Ishikawa (cell line): ENCODE measurements around the gene FAM50A.
A peak's percentile ranks its signal among the peaks of the same experiment; 100 is the strongest.

Experiments
- CEBPB ChIP-seq: IDR thresholded peaks from 2 replicates; pipeline ENCODE4 v1.6.1; 2012
- CREB1 ChIP-seq: IDR thresholded peaks from 2 replicates; pipeline ENCODE4 v1.6.1; 2012; ENCODE audit warnings: low read depth
- EGR1 ChIP-seq: IDR thresholded peaks from 2 replicates; pipeline ENCODE4 v1.6.1; 2012
- EP300 ChIP-seq: IDR thresholded peaks from 2 replicates; pipeline ENCODE4 v1.6.1; 2012; ENCODE audit warnings: borderline replicate concordance
- FOXM1 ChIP-seq: IDR thresholded peaks from 2 replicates; pipeline ENCODE4 v1.6.1; 2012; ENCODE audit warnings: low read depth, borderline replicate concordance
- NFIC ChIP-seq: IDR thresholded peaks from 2 replicates; pipeline ENCODE4 v1.6.1; 2012
- RAD21 ChIP-seq: IDR thresholded peaks from 2 replicates; pipeline ENCODE4 v1.6.1; 2012; ENCODE audit warnings: low read depth
- TAF1 ChIP-seq: IDR thresholded peaks from 2 replicates; pipeline ENCODE4 v1.6.1; 2012; ENCODE audit warnings: low read depth, mild to moderate bottlenecking
- TCF12 ChIP-seq: IDR thresholded peaks from 2 replicates; pipeline ENCODE4 v1.6.1; 2012; ENCODE audit warnings: low read depth
- TEAD4 ChIP-seq: IDR thresholded peaks from 2 replicates; pipeline ENCODE4 v1.6.1; 2012
- YY1 ChIP-seq: IDR thresholded peaks from 2 replicates; pipeline ENCODE4 v1.6.1; 2012; ENCODE audit warnings: low read depth
- ZBTB7A ChIP-seq: IDR thresholded peaks from 2 replicates; pipeline ENCODE4 v1.6.1; 2012; ENCODE audit warnings: low read depth
- TF ChIP-seq, protein P1 (sequence below): IDR thresholded peaks from 2 replicates; pipeline ENCODE4 v1.6.1; 2012; ENCODE audit warnings: low read depth, mild to moderate bottlenecking
- TF ChIP-seq, protein P2 (sequence below): IDR thresholded peaks from 2 replicates; pipeline ENCODE4 v1.6.1; 2012
- TF ChIP-seq, protein P3 (sequence below): IDR thresholded peaks from 2 replicates; pipeline ENCODE4 v1.6.1; 2012

Gene FAM50A

DNA sequence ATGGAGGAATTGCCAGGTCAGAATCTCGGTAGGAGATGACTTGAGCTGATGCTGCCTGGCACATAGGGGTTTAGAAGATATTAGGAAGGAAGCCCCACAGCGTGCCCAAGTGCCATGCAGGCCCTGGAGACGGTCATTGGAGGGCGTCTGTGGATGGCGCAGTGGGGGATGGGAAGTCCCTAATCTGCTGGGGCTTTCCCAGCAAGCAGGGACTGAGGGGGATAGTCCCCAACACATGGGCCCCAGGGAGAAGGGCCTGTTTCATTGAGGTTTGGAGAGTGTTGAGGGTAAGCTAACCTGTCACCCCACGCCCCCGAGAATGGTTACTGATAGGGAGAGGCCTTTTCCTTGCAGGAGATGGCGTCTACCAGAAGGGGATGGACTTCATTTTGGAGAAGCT is 24.8 kb upstream of the FAM50A start:
- TF ChIP-seq EGR1 (no peak), TCF12 (no peak), CREB1 (no peak), FOXM1 (no peak)

DNA sequence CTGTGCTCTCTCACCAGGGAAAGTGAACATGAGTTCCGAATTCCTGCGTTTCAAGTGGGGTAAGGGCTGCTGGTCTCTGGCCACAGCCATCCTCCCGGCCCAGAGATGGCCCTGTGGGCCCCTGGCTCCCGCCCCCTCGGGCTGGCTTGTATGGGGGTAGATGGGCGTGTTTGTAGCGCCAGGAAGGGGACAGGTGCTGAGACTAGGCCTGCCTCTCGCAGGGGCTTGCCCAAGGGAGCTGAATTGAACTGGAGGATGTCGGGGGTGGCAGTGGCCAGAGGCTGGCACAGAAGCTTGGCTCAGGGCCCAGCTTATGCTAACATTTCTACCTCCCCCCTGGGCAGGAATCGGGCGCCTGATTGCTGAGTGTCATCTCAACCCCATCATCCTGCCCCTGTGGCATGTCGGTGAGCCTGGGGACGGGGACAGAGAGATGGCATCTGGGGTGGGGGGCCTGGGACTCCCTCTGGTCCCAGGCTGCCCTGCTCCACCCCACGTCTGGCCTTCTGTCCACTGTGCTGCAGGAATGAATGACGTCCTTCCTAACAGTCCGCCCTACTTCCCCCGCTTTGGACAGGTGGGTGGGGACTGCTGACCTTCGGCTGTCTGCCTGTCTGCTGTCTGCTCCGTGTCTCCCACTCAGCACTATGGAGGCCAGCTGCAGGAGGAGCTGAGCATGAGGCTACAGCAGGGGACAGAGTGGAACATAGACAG is 24.1 kb upstream of the FAM50A start:
- TF ChIP-seq RAD21 (no peak), CREB1 (no peak), EP300 (no peak)

DNA sequence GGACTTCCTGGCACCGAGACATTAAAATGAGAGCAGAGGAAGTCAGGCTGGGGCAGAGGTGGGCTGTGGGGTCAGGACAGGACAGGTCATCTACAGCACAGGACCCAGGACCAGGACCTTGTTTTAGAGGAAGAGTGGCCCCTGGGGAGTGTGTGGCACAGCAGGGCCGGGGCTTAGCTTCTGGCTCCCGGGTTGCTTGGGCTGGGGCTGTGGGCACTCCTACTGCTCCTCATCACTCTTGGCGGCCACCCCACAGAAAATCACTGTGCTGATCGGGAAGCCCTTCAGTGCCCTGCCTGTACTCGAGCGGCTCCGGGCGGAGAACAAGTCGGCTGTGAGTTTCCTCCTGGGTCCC is 23.6 kb upstream of the FAM50A start:
- TF ChIP-seq CEBPB (no peak), EGR1 (no peak), RAD21 (no peak), TCF12 (no peak), YY1 (no peak), CREB1 (no peak), EP300 (no peak), TAF1 (no peak), TEAD4 (no peak), NFIC (no peak), FOXM1 (no peak), ZBTB7A (no peak)
- TF ChIP-seq, protein P1, sequence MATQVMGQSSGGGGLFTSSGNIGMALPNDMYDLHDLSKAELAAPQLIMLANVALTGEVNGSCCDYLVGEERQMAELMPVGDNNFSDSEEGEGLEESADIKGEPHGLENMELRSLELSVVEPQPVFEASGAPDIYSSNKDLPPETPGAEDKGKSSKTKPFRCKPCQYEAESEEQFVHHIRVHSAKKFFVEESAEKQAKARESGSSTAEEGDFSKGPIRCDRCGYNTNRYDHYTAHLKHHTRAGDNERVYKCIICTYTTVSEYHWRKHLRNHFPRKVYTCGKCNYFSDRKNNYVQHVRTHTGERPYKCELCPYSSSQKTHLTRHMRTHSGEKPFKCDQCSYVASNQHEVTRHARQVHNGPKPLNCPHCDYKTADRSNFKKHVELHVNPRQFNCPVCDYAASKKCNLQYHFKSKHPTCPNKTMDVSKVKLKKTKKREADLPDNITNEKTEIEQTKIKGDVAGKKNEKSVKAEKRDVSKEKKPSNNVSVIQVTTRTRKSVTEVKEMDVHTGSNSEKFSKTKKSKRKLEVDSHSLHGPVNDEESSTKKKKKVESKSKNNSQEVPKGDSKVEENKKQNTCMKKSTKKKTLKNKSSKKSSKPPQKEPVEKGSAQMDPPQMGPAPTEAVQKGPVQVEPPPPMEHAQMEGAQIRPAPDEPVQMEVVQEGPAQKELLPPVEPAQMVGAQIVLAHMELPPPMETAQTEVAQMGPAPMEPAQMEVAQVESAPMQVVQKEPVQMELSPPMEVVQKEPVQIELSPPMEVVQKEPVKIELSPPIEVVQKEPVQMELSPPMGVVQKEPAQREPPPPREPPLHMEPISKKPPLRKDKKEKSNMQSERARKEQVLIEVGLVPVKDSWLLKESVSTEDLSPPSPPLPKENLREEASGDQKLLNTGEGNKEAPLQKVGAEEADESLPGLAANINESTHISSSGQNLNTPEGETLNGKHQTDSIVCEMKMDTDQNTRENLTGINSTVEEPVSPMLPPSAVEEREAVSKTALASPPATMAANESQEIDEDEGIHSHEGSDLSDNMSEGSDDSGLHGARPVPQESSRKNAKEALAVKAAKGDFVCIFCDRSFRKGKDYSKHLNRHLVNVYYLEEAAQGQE, result no peak
- TF ChIP-seq, protein P2, sequence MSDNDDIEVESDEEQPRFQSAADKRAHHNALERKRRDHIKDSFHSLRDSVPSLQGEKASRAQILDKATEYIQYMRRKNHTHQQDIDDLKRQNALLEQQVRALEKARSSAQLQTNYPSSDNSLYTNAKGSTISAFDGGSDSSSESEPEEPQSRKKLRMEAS, result no peak
- TF ChIP-seq, protein P3, sequence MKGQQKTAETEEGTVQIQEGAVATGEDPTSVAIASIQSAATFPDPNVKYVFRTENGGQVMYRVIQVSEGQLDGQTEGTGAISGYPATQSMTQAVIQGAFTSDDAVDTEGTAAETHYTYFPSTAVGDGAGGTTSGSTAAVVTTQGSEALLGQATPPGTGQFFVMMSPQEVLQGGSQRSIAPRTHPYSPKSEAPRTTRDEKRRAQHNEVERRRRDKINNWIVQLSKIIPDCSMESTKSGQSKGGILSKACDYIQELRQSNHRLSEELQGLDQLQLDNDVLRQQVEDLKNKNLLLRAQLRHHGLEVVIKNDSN, result no peak

DNA sequence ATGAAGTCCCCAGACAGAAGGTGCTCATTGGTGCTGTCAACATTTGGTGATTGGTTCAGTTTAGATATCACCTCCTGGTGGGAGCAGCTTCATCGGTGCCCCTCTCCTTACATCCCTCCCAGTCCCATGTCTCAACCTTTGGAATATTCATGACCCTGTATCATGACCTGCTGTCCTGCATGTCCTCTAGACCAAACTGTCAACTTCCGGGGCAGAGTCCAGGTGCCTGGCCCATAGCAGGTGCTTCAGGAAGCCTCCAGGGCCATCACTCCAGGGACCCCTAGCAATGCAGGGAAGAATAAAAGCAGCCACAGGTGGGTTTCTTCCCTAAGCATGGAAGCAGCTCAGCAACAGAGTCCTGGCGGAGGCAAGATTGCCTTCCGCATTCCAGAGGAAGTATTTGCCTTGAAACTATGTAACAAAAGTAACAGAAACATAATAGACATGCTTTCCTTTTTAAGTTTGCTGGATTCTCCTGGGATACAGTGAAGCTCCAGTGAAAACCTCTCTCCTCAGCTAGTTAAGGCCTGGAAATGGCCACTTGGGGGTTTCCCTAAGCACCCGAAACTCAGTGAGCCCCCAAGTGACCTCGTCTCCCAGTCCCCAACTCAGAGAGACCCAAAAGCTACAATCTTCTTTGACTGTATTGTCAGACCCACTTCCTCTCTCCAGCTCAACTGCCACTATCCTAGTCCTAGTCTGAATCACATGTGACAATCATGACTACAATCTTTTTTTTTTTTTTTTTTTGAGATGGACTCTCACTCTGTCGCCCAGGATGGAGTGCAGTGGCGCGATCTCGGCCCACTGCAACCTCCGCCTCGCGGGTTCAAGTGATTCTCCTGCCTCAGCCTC is 16.8 kb upstream of the FAM50A start:
- TF ChIP-seq CREB1 (no peak), TAF1 (no peak), ZBTB7A (no peak), NFIC (no peak), EGR1 (no peak), YY1 (no peak), TEAD4 (no peak), EP300 (no peak), CEBPB (no peak), FOXM1 (no peak)
- TF ChIP-seq, protein P1, result no peak
- TF ChIP-seq, protein P2, result no peak
- TF ChIP-seq, protein P3, result no peak

DNA sequence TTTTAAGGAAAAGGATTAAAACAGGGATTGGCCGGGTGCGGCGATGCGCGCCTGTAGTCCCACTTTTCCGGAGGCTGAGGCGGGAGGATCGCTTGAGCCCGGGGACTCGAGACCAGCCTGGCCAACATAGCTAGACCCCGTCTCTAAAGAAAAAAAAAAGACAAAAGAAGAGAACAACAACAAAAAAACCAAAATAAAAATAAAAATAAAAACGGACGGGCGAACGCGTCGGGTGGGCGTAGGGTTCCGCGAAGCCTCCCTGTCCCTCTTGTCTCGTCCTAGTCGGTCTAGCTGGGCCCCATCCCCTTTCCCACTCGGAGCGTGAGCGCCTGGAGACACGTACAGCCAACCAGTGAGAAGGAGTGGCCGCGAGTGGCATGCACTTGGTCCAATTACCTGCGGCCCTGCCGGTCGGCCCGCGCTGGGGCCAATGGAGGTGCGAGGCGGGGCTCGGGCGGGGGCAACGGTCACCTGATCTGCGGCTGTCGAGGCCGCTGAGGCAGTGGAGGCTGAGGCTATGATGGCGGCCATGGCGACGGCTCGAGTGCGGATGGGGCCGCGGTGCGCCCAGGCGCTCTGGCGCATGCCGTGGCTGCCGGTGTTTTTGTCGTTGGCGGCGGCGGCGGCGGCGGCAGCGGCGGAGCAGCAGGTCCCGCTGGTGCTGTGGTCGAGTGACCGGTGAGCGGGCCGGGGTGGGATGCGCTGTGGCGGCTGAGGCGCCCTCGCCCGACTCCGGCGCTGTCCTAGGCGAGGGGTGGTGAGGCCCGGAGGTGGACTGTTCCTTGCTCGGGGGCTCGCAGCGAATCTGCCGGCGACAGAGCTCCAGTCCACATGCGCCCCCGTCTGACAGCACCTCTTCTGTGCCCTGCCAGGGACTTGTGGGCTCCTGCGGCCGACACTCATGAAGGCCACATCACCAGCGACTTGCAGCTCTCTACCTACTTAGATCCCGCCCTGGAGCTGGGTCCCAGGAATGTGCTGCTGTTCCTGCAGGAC is 15.5 kb upstream of the FAM50A start, which contains the start of gene ATP6AP1:
ATP6AP1 (plus strand) TSS at position 502 of the 996 bp plus-strand sequence; CDS start at position 518, 16 bp downstream.
- TF ChIP-seq YY1 (peak; percentile 92), TAF1 (peak; percentile 59; the same call in 1 of the 2 replicates), EGR1 (0 out of 2 replicates have a peak, but pooled peaks have one; percentile 14), CREB1 (no peak)
- TF ChIP-seq, protein P2, result peak; percentile 51
- TF ChIP-seq, protein P1, result no peak
- TF ChIP-seq, protein P3, result peak; percentile 92
